ENCODE results near the gene KHNYN.
"Not testable (repeated sequence)": the region's sequence is repeated elsewhere in the genome, so short reads cannot be mapped to it uniquely, and the experiment has no call there.

Gene KHNYN

DNA sequence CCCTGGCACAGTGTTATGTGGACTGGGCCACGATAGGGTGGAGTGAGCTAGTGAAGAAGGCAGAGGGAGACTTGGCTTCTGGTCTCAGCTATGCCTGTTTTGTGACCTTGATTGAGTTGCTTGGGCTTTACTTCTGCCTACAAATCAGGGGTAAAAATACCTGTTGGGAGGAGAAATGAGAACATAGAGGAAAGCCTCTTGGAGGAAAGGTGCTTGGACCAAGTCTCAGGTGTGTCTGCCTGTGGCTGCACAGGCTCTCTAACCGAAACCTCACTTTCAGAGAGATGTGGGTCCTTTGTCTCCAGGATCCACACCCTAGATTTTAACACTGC, 7.9 kb downstream of the KHNYN start:
- no peak for DNase-seq (ENCODE audit: low read depth in 2 of 2)

DNA sequence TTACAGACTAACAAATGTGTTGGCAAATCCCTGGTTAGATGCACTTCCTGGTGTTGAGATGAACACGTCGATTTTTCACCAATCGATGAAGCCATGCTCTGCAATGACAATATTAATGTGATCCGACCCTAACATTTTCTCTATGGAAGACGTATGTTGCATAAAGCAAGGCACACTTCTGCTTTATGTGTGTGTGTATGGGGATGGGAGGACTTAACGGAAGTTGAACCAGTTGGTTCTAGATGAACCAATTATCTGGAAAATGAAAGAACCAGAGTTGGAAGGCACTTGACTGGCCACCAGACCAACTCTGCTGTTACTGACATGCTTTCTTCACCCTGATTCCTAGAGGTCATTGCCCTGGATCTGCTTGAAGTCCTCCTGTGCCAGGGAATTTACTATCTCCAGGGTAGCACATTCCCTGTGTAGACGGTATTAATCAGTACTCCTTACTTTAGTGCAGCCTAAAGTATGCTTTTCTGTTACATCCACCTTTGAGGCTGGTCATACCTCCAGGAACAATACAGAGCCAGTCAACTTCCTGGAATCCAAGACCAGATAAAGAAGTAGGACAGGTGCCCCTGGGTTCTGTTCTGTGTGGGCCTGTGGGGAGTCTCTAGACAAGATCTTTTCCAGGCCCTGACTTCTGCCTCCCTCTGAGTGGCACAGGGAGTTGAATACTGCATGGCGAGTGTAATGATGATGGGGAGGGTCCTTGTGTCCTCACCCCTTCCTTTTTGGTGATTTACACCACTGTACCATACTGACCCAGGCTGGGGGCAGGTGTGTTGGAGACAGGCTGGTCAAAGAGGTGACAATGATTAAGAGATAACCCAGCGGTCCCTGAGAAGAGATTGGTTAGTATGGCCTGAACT, 8.7 kb downstream of the KHNYN start:
- no peak for DNase-seq (ENCODE audit: low read depth in 2 of 2)

- DNase-seq (ENCODE audit: low read depth in 2 of 2) = no peak
These were observed 9.5 kb downstream of the KHNYN start for GRCh38 chr14:24439257-24439656.

DNA sequence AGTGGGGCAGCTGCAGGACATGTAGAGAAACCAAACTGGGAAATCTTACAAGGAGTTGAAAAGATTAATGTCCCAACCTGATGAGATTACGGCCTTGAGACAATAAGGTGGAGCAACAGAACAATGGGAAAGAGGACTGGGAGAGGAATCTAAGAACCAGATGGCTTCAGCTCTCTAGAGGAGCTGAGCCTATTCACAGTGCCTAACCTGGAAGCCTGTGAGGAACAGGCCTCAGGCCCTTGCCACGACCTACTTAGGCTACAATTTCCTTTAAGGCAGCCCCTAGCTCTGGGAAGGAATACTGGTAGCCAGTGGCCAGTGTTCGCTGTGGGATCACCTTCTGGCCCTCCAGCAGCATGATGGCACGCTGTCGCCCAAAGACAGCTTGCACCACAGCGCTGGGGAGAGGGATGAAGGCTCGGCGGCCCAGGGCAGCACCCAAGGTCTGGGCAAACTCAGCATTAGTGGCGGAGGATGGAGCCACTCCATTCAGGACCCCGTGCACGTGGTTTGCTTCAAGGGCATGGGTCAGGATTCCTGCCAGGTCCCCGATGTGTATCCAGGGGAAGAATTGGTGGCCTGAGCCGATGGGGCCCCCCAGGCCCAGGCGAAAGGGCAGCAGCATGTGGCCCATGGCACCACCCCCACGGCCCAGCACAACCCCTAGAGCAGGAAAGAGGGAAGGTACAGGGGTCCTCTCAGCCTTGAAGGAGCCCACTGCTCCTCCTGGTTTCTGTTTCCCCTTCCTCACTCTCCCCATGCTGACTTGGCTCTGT, 10.3 kb downstream of the KHNYN start:
- no peak for DNase-seq (ENCODE audit: low read depth in 2 of 2)

DNA sequence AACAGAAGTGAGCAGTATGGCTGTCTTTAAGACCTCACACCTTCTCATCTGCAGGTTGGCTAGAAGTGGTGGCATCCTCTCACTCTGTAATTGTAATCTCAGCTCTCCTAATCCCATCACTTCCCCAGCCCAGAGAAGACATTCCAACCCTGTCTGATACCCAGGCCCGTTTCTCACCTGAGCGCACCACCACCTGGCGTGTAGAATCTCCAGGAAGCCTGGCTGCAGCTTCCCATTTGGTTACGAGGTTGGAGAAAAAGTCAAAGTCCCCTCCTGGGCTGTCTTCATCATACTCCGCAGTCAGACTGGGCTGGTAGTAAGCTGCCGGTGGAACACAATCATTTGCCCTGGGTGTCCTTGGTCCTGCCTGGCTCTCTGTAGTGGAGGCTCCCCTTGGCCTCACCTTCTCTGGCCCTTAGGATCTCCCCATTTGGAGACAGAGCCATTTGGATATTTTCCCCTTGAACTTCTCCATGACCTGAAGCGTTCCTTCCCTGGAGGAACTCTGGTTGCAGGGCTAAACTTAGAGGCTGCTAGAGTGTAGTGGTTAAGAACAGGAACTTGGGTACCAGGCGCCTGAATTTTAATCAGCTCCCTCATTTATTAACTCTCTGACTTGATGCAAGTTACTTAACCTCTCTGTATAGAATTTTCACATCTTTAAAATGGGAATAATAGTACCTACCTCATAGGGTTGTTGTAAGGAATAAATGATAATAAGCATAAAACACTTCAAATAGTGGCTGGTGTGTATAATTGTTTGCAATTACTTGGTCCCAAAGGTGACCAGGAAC, 11.0 kb downstream of the KHNYN start:
- no peak for DNase-seq (ENCODE audit: low read depth in 2 of 2)

GRCh38 chr14:24441485-24441884, 11.7 kb downstream of the KHNYN start:
- no peak for DNase-seq (ENCODE audit: low read depth in 2 of 2)

DNA sequence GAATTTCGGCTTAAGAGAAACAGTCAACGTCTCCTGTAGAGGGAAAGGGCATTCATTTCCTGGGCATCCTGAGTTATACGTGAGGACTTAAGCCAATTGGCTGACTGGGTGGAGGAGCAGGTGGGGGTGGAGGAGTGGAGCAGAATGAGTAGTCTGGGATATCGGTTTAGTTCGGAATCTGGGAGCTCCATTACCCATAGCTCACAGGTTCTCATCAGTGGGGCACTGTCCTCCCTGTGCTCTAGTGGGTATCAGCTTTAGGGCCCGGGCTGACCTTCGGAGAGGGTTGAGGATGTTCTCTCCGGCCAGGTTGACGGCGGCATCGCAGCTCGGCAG, 12.1 kb downstream of the KHNYN start:
- no peak for DNase-seq (ENCODE audit: low read depth in 2 of 2)

DNA sequence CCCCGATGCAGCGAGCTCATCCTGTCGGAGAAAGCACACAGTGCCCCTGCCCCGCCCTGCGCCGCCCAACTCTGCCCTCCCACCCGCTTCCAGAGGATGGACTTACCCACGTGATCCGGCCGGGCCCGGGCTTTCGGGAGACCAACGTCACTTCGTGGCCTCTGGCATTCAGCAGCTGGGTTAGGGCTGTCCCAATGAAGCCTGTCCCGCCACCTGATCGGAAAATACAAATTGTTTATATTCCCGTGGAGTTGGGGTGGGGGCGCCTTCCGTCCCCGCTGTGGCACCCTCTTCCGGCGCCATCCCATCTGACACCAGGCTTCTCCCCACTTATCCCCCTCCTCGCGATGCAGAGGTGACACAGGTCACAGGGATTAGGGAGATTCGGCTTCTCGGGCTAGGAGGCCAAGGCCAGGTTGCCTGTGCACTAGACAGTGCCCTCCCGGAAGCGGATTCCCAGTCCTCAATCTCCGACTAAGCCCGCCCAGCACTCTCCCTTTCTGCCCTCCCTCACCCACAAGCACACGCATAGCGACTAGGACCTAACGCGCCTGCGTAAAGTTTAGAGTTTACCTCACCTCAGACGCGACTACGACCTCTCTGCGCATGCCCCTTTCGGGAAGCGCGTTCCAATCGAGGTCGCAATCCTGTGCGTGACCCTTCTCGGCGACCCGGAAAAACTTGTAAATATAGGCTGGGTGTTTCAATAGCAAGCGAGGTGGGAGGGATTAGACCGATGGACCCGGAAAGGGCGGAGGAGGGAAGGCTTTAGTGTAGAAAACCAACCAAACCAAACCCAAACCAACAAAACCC, 12.7 kb downstream of the KHNYN start, which contains the start of gene SDR39U1:
Gene SDR39U1, minus strand, starts transcription at position 537 of the 813 bp plus-strand sequence. Its CDS starts 7 bp downstream, at position 530.
- peak; percentile 95 to 98 for DNase-seq (ENCODE audit: low read depth in 2 of 2)

DNA sequence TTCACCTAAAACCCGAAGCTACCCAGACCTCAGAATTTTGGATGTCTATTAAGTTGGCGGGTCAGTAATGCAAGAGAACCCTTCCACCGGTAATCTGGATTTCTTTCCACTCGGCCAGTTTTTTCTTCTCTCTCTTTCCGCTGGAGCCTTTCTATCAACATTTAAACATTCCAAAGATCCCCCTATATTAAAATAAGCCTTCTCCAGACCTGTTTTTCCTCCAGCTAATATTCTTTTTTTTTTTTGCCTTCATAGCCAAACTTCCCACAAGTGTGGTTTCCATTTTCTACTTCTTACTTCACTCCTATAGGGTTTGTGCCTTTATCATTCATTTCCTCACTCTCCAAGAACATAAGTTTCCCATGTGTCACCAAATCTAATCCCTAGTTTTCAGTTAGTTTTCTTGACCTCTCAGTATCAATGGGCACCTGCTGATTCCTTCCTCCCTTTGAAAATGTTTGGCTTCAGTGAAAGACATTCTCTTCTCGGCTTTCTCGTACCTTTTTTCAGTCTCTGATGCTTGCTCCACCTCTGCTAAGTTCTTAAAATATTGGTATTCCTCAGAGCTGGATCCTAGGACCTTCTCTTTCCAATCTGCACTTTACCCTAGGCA, 13.4 kb downstream of the KHNYN start:
- no peak for DNase-seq (ENCODE audit: low read depth in 2 of 2)

GRCh38 chr14:24450828-24451227, 21.1 kb downstream of the KHNYN start:
- DNase-seq (ENCODE audit: low read depth in 2 of 2) = not testable (repeated sequence)

DNA sequence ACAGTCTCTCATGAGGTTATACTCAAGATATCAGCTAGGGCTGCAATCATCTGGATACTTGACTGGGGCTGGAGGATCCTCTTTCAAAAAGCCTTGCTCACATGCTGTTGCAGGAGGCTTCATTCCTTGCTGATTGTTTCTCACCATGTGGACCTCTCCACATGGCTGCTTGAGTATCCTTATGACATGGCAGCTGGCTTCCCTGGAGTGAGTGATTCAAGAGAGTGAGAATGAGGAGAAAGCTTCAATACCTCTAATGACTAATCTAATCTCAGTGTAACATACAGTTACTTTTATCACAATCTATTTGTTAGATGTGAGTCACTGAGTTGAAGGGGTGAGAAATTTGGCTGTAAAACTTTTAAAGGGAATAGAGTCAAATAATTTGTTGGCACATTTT, 27.2 kb downstream of the KHNYN start:
- DNase-seq (ENCODE audit: low read depth in 2 of 2) = no peak

- no peak for DNase-seq (ENCODE audit: low read depth in 2 of 2)
These were observed 29.0 kb downstream of the KHNYN start for GRCh38 chr14:24458736-24459135.

GRCh38 chr14:24459331-24459730, 29.6 kb downstream of the KHNYN start:
- no peak for DNase-seq (ENCODE audit: low read depth in 2 of 2)

DNA sequence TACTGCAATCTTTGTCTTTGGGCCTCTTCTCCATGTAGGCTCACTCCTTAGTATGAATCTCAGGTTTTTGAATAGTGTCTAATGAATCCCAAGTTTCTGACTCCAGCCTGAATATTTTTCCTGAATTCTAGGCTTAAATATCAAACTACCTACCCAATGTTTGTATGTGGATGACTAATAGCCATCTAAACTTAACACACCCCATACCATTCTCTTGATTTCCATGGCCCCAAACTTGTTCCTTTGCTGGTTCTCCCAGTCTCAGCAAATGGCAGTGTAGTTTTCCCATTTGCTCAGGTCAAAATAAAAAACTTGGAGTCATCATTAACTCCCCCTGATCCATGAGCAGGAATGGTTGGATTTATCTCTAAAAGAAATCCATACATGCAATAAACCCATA, 31.6 kb downstream of the KHNYN start:
- DNase-seq (ENCODE audit: low read depth in 2 of 2) = no peak

DNA sequence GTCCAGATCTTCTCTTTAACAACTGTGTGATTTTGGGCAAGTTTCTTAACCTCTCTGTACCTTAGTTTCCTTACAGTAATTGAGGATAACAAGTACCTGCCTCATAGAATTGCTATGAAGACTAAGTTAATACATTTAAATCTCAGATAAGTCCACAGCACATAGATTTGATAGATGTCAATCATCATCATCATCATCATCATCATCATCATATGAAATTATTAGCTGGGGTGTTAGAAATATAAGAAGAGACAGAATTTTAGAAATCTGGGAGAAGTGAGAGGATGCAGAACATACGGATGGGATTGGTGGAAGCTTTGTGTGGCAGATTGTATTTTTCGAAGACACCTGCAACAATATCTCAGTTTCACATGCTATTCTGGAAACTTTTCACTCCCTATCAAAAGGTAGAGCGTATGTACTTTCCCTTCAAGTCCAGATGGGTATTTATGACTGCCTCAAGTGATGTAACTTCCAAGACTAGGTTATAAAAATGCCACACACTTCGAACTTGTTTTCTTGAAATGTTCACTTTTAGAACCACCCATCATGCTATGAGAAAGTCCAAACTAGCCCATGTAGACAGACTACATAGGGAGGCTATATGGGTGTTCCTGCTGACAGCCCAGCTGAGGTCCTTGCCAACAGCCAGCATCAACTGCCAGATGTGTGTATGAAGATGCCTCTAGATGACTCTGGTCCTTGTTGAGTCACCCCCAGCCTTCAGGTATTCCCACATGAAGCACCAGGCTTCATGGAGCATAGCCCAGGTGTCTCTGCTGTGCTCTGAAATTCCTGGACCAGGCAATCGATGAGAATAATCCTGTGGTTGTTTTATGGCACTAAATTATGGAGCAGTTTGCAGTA, 33.5 kb downstream of the KHNYN start:
- no peak for DNase-seq (ENCODE audit: low read depth in 2 of 2)

- no peak for DNase-seq (ENCODE audit: low read depth in 2 of 2)
These were observed 34.4 kb downstream of the KHNYN start for GRCh38 chr14:24463884-24464785.

GRCh38 chr14:24465368-24465767, 35.6 kb downstream of the KHNYN start:
- DNase-seq (ENCODE audit: low read depth in 2 of 2) = no peak

GRCh38 chr14:24465805-24466204, 36.1 kb downstream of the KHNYN start:
- DNase-seq (ENCODE audit: low read depth in 2 of 2) = no peak

DNA sequence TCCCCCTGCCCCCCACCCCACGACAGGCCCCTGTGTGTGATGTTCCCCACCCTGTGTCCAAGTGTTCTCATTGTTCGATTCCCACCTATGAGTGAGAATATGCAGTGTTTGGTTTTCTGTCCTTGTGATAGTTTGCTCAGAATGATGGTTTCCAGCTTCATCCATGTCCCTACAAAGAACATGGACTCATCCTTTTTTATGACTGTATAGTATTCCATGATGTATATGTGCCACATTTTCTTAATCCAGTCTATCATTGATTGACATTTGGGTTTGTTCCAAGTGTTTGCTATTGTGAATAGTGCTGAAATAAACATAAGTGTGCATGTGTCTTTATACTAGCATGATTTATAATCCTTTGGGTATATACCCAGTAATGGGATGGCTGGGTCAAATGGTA, 40.7 kb downstream of the KHNYN start:
- not testable (repeated sequence) for DNase-seq (ENCODE audit: low read depth in 2 of 2)
